Cardiac septum (tissue), 1 donor: ENCODE results near the gene POU6F2. TPM values are rescaled to one million over a fixed set of nuclear protein-coding genes. Genes with fewer than 3 reads are reported as not detected.
"Not testable (repeated sequence)": the region's sequence is repeated elsewhere in the genome, so short reads cannot be mapped to it uniquely, and the experiment has no call there.

Experiments
- DNase-seq: peaks from one replicate; pipeline ENCODE4 v3.0.0-alpha.2; 2020; ENCODE audit warnings: low spot score
- intact Hi-C: fragments of 100-400 bp; cut with DNase I; formaldehyde crosslinking; loops from one replicate; pipeline ENCODE4 v1.14.0; 2022
- total RNA-seq: library from RNA; stranded (reverse); fragmentation: NEBNext Ultra II Directional; extraction: Animal tissue kit (Norgen Biotek cat#: 25700); gene quantifications from one replicate; pipeline ENCODE4 v1.2.1, GENCODE V29; 2021
- donor health status: DM: no; HTN: no; CAD: no.

The POU6F2 gene
- total RNA-seq, 1 donor from 2014 or later: 0.19 TPM

DNA sequence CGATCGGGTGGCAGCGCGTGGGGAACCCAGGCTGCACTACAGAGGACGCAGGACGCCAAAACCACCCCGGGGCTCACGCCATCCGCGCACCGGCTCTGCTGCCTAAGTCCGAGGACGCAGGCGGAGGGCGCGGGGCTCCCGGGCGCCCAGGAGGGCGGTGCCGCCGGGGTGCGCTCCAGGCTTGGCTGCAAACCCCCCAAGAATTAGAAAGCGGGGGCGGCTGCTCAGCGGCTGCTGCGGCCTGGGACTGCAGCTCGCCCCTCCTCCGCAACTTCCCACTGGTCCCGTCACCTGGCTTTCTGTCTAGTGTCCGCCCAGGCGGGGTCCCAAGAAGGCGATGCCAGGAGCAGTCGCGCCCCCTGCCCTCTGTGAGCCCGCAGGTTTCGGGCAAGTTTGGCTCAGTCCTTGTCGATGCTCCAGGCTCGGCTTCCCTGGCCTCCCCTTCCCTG, 1.7 kb upstream of the POU6F2 start:
- no peak for DNase-seq
- intact Hi-C loops: no loop called here

DNA sequence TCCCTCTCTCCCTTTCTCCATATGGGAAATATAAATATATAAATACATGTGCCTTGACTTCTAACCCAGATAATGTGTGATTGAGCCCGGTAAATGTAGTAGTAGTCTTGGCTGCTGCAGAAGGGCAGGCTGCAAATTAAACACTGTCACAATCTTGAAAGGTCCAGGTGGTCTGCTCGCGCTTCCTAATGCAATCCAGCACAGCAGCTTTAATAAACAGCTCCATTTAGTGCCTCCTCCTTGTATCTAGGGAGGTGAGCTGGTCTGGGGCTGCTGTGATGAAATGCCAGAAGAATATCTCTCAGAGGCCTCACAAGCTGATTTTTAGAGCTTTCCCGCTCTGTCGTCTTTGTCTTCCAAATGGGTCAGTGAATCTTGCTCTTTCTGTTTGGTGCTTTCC, 782 bp downstream of the POU6F2 start:
- intact Hi-C loops: no loop called here
- no peak for DNase-seq

DNA sequence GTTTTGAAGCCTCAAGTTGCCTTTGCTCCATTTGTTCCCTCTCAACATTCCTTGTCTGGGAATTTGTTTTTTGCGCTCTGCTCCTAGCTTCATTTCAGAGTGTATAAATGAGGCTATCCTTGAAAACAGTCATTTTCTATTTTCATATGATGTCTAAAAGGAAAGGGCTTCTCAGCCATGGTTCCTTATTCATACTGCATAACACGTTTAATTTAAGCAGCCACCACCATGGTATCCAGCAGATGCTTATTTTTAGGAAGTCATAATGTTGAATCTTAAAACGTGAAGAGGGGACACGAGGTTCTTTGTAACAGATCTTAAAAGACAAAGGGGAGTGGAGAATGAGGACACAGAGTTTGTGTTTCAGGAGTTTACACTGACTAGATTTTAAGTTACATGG, 14.5 kb downstream of the POU6F2 start:
- intact Hi-C loops: no loop called here
- DNase-seq: no peak

DNA sequence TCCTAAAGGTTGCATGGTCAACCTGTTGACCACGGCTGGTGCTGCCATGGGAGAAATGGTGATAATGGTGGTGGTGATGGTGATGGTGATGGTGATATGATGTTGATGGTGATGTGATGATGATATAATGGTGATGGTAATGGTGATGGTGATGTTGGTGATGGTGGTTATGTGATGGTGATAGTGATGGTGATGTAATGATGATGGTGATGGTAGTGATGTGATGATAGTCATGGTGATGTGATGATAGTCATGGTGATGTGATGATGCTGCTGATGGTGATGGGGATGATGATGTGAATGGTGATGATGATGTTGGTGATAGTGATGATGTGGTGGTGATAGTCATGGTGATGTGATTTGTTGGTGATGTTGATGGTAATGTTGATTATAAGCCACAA, 23.9 kb downstream of the POU6F2 start:
- intact Hi-C loops: no loop called here

DNA sequence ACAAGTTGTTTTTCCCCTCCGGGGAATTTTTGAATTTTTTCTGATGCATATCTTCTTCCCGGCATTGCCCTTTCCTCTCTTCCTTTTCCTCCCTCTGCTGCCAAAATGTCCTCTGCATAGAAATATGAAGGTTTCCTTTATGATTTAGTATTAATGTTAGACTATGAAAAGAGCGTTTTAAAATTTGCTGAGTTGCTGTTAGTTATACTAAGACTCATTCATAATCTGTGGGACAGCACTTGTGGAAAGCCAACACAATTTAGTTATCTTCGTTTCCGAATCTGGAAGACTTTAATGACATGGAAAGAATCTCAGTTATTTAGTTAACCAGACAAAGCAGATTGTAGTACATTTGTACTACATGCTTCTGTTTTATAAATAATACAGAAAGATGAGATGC, 25.0 kb downstream of the POU6F2 start:
- intact Hi-C loops: no loop called here
- DNase-seq: no peak

More for the DNA sequence above, 23.9 kb downstream of the POU6F2 start:
- no peak for DNase-seq

DNA sequence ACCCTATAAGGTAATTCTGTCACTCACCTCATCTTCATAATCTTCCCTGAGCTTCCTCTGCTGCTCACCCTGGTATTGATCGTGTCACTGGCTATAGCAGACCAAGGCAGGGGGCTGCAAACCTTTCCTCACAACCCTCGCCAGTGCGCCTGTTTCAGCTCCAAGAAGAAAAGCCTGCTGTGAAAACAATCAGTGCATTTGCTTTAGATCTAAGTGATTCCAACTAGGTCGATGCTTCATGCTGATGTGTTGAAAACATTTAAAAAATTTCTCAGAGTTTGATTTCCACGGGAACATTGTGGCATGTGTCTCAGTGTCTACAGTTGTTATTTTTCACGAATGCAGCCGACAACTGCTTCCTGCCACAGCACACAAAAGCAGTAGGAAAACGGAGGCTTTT, 27.3 kb downstream of the POU6F2 start:
- intact Hi-C loops: no loop called here
- DNase-seq: no peak

DNA sequence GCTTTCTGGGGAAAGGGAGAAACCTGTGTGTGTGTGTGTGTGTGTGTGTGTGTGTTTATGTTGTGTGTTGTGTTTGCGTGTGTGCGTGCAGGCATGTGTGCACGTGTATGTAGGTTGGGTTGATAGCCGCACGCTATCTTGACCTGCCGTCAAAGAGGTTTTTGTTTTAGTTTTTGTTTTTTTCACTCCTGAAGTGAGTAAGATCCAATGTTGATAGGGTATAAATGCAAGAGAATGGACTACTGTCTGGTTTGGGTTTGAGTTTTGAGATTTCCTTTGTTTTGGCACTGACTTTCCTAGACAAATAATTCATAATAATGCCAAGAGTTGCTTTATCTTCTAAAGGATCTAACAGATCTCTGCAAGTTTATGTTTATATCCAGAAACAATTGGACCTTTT, 27.8 kb downstream of the POU6F2 start:
- intact Hi-C loops: no loop called here
- DNase-seq: no peak

DNA sequence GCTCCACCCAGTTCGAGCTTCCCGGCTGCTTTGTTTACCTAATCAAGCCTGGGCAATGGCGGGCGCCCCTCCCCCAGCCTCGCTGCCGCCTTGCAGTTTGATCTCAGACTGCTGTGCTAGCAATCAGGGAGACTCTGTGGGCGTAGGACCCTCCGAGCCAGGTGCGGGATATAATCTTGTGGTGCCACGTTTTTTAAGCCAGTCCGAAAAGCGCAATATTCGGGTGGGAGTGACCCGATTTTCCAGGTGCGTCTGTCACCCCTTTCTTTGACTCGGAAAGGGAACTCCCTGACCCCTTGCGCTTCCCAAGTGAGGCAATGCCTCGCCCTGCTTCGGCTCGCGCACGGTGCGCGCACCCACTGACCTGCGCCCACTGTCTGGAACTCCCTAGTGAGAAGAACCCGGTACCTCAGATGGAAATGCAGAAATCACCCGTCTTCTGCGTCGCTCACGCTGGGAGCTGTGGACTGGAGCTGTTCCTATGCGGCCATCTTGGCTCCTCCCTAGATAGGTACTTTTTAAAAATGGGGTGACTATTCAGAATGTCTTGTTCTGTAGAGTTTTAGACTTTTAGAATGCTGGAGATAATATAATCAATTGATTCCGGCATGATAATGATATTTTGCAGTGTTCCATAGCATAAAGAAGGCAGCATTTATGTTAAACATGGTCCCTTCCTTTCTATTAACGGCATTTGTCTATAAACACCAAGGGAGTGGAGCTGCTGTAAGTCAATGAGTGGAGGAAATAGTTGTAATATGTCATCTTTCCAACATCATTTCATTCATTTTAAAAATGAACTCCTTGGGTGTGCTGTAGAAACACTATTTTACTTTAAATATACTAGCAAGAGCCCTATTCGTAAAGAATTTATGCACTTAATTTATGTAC, 35.6 kb downstream of the POU6F2 start:
- DNase-seq, intact Hi-C loops: not testable (repeated sequence)

DNA sequence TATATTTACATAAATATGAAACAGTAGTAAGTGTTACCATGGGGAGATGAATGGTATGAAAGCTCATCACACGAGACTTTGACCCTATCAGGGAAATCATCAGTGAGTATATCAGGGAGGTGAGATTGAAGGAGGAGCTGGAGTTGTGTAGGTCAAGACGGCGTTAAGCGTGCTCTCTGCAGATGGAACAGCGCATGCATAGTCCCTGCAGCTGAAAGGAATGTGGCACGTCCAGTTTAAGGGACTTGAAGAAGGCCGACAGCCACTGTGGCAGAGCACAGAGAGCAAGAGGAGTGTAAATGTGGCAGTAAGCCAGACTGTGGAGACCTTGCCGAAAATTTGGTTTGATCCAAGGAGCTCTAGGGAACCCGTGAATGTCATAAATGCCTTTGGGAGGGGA, 38.9 kb downstream of the POU6F2 start:
- DNase-seq: no peak
- intact Hi-C loops: no loop called here

DNA sequence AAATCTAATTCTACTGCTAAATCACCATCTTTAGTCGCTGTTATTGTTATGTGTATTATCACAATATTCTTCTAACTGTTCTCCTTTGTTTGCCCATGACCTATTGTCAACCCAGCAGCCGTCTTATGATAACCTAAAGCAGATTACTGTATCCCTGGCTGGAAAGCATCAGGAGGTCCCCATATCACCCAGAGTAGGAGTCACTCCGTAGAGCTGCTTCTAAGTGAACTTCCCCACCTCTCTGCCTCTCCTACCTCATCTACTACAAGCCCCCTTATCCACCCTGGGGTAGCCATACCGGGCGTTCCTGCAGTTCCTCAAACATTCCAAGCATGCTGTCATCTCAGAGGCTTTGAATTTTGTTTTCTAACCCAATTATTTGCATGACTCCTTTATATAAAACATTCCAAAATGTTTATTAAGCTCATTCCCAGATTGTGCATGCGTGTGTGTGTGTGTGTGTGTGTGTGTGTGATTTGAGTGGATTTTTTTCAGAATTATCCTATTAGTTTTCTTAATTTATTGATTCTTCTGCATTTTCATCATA, 39.7 kb downstream of the POU6F2 start:
- no peak for DNase-seq
- intact Hi-C loops: no loop called here

DNA sequence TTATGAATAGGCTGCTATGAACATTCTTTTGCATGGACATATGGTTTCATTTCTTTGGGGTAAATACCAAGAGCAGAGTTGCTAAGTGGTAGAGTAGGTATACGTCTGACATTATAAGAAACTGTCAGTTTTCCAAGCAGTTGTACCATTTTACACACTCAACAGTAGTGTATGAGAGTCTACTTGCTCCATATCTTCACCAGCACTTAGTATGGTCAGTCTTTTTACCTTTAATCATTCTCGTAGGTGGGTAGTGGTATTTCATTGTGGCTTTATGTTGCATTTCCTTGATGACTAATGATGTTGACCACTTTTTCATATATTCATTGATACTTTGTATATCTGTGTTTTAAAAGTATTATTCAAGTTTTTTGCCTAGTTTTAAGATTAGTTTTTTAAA, 45.1 kb downstream of the POU6F2 start:
- no peak for DNase-seq
- intact Hi-C loops: no loop called here

DNA sequence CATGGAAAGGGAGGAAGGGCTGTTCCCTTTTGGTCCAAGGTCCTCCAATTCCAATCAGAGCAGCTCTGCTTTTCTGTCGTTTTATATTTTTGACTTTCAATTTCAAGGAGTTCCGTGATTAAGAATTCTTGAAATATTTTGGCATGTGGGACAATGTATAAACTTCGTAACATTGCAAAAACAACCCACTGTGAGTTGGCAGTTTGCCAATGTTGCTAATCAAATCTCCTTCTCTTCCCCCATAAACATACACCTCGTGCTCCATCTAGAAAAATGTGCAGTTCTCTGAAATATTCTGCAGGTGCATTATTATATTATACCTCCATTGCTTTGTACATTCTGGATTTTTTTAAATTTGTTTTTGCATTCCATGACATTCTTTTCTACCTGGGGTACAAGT, 49.8 kb downstream of the POU6F2 start:
- intact Hi-C loops: no loop called here
- DNase-seq: no peak

DNA sequence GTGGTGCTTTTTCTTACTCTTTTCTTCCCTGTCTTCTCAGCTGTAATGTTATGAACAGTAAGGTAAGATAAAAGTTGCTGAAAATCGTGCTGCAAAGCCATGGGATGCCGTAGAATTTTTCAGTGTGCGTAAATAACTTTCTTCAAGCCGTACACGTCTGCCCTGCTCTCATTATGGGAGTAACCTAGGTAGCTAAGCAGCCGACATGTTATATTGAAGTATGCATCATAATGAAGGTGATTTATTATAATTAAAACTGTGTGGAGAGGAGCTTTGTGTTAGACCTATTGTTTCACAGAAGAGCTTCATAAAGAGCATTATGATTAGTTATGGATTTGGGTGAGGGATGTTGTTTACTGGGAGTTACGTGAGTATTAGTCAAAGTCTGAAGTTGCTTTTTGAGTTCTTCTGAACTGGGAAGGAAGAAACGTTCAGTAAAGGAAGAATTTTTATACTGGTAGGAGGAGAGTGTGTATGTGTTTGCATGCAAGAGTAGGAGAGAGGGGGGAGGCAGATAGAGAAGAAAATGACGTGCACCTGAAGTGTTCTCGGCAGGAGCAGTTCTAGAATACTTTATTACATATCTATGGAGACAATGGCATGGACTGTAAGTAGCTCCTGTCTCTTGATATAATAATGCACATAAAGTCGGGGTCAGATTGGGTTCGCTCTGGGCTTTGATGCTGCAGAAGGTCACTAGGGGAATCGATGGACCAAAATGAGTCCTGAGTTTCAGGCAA, 56.3 kb downstream of the POU6F2 start:
- intact Hi-C loops: no loop called here
- DNase-seq: no peak

DNA sequence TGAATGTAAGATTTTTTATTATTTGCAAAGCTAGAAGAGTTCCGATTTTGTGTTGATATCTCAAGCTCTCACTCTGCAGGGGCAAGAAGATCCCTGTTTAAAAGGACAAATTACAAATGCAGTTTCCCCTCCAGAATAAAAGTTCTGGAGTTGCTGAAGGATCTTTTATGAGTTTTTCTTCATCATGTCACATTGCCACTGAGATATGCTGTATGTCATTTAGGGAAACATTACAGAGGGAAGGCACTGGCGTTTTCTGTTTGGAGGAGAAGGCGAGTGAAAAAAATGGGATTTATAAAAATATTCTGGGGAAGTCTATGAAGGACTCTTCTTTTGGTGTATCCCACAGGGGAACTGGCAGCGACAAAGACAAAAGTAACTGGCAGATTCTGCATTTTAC, 57.4 kb downstream of the POU6F2 start:
- DNase-seq: no peak
- intact Hi-C loops: no loop called here

DNA sequence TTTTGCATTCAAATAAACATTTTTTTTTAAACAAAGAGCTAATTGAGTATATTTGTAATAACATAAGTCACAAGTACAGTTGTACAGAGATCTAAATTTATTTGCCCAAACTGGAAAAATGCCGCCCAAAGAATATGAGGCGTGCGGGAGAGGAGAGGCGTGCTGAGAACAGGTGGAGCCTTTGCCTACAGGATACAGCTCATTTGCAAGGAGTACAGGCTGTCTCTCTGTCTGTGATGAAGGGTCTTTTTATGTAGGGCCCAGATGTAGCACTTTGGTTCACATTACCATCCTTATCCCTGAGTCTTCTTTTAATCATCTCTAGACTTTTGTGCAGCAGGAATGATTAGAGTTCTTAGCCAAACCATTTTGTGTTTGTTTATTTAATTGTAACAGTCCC, 58.2 kb downstream of the POU6F2 start:
- no peak for DNase-seq
- intact Hi-C loops: no loop called here

DNA sequence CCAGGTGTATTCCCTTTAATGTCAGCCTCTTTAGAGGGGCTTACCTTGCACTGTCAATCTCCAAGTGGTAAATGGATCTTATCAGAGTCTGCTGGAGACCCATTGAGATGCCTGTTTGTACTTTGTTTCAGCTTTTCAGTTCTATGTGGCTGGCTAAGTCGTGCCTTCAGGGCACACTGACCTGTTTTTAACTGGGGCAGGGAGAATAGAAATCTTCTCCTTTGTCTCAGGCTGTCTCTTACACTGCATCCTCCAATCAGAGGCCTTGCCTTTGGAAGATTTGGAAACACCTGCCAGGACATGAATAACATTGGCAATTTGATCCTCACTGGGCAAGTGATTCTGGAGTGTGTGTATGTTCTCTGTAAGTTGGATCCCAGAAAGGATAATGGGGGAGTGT, 65.0 kb downstream of the POU6F2 start:
- intact Hi-C loops: no loop called here

DNA sequence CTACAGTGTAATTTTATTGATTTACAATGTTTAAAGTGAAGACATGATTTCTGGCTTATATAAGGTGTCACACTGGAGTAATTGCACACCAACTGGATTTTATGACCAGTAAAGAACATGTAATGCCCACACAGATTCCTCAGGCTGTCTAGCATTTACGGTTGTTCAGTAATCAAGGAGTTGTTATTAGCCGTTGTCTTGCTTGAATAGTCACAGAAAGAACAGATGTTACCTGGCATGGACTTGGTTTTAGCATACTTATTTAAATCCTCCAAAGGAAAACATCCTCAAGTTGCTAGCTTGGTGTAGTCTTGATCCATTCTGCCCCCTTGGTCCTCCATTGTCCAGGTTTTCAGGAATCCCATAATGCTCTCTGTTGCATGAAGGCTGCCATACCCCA, 65.8 kb downstream of the POU6F2 start:
- no peak for DNase-seq

More for the DNA sequence above, 65.0 kb downstream of the POU6F2 start:
- DNase-seq: no peak

DNA sequence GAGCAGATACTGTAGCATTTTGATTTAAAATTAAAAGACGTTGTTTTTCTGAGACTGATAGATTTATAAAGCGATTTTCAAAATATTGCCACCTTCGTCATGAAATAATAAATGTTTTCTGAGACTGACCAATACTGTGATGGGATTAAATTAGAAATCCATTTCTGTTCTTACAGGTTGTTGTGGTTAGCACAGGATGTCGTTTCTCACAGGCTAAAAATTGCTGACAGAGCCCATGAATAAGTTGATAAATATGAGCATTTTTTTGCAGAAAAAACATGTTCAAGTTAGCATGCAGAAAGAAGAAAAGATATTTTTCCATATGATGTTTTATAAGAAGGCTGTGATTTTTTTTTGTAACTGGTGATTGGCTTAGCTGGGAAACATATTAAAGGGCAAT, 66.8 kb downstream of the POU6F2 start:
- intact Hi-C loops: no loop called here
- DNase-seq: no peak

More for the DNA sequence above, 65.8 kb downstream of the POU6F2 start:
- intact Hi-C loops: no loop called here

DNA sequence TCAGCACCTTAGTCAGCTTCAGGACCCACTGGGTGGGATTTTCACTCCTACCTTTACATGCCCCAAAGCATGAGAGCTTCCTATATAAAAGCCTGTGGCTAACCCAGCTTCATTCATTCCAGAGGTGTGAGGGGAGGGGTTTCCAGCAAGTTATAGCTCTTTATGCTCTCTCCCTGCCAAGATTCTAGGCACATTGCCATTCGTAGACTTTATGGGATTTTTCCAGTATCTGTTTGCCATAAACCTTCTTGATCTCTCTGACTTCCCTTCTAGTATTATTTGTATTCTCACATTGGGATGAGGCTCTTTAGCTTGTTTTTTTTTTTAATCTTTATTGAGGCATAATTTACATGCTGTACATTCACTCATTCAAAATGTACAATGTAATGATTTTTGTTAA, 67.5 kb downstream of the POU6F2 start:
- intact Hi-C loops: no loop called here
- no peak for DNase-seq

DNA sequence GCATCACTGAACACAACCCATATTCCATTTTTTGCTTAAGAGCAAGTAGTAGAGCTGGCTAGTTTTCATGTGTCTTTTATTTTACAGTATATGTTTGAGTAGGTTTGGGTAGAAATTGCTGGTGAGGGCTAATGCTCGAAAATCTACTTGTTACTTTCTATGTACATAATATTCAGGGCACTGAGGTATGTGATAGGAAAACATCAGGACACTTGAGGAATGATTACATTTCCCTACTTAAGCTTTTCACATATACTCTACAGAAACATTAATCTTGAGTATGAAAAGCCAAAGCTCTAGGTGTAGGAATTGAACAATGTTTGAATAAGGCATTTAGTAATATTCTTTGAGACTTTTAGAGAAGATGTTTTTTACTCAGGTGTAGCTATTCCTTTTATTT, 73.6 kb downstream of the POU6F2 start:
- no peak for DNase-seq
- intact Hi-C loops: no loop called here

DNA sequence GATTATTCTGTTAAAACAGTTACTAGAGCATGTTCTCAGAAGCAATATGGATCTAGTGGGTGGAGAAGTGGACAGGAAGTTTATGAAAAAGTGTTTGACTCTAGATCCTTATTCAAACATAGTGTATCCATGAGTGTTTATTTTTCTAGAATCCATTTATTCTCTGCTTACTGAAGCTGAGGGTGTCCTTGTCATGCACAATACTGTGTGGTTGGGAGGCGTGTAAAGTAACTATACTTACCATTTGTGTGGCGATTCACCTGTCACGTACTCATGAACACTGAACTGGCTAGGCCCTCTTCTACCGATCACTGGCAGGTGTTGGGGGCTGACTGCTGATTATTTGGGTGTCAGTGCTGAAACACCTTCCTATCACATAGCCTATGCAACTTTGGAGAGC, 74.0 kb downstream of the POU6F2 start:
- no peak for DNase-seq
- intact Hi-C loops: no loop called here
